GM23338 (cell line): ENCODE measurements around the gene SELENOS.

ENCODE experiments used
- CREB1 ChIP-seq: fragments of 250-450 bp; sonication (Bioruptor Pico); IDR thresholded peaks from 2 replicates; pipeline ENCODE4 v1.5.0; 2020; ENCODE audit warnings: low read depth, mild to moderate bottlenecking, moderate library complexity
- CTCF ChIP-seq, 2 experiments: fragments of 200-600 bp in 1 of 2; sonication (generic) in 1 of 2; conservative IDR thresholded peaks; 2 replicates each; pipeline versions ENCODE4 v1.5.1 to v1.6.1; 2016 to 2017; ENCODE audit warnings: antibody characterized with exemption in 2 of 2, low read depth in 2 of 2, mild to moderate bottlenecking in 2 of 2, moderate library complexity in 1 of 2
- ETS1 ChIP-seq: IDR thresholded peaks from 2 replicates; pipeline ENCODE4 v1.6.1; 2016; ENCODE audit warnings: antibody characterized with exemption
- EZH2 ChIP-seq: fragments of 200-600 bp; sonication (generic); IDR thresholded peaks from one replicate; pipeline ENCODE4 v1.8.0; 2017; ENCODE audit warnings: antibody characterized with exemption, mild to moderate bottlenecking, low read depth; ENCODE audit not compliant: unreplicated experiment
- EZH2phosphoT487 ChIP-seq: fragments of 200-600 bp; sonication (generic); IDR thresholded peaks from one replicate; pipeline ENCODE4 v1.8.1; 2018; ENCODE audit warnings: antibody characterized with exemption; ENCODE audit not compliant: unreplicated experiment
- POLR2AphosphoS5 ChIP-seq: IDR thresholded peaks from 2 replicates; pipeline ENCODE4 v1.6.1; 2016; ENCODE audit warnings: antibody characterized with exemption, low read depth
- REST ChIP-seq: IDR thresholded peaks from one replicate; pipeline ENCODE4 v1.6.1; 2018; ENCODE audit warnings: antibody characterized with exemption; ENCODE audit not compliant: unreplicated experiment
- ZNF114 ChIP-seq: fragments of 250-450 bp; sonication (Bioruptor Pico); IDR thresholded peaks from 2 replicates; pipeline ENCODE4 v1.5.0; 2020; ENCODE audit warnings: mild to moderate bottlenecking, moderate library complexity

- TF ChIP-seq CTCF (conservative IDR thresholded peaks at IDR 0.05; ENCODE audit: low read depth in 2 of 2) (no peak), EZH2 (no peak), ETS1 (no peak), POLR2AphosphoS5 (no peak), EZH2phosphoT487 (no peak), REST (no peak), CREB1 (no peak), ZNF114 (CRISPR knock-in tag) (no peak)
Observed at GRCh38 chr15:101262551-101262950, 14.7 kb downstream of the SELENOS start.
